H9 (cell line): Measurements from ENCODE around the gene SLC27A6. TPM values are rescaled to one million over a fixed set of nuclear protein-coding genes. Genes with fewer than 3 reads are reported as not detected.

Source experiments
- DNase-seq: peaks from one replicate; pipeline ENCODE4 v3.0.0-alpha.2; 2017
- H2AFZ ChIP-seq: one replicate; pipeline ENCODE4 v1.6.1; 2013; ENCODE audit warnings: mild to moderate bottlenecking, low read length, control low read depth, moderate library complexity
- H2AK5ac ChIP-seq: 2 replicates; pipeline ENCODE4 v1.6.1; 2013; ENCODE audit warnings: low read length, control low read depth, mixed read lengths; ENCODE audit not compliant: insufficient read length
- H2BK120ac ChIP-seq: one replicate; pipeline ENCODE4 v1.6.1; 2013; ENCODE audit warnings: low read depth, mild to moderate bottlenecking, low read length, control low read depth, inconsistent platforms; ENCODE audit not compliant: poor library complexity, severe bottlenecking
- H2BK12ac ChIP-seq: 2 replicates; pipeline ENCODE4 v1.6.1; 2013; ENCODE audit warnings: low read length, control low read depth, mixed read lengths, low read depth; ENCODE audit not compliant: insufficient read length
- H2BK15ac ChIP-seq: 2 replicates; pipeline ENCODE4 v1.6.1; 2013; ENCODE audit warnings: low read depth, low read length, control low read depth
- H2BK20ac ChIP-seq: one replicate; pipeline ENCODE4 v1.6.1; 2013; ENCODE audit warnings: low read depth, mild to moderate bottlenecking, low read length, control low read depth, inconsistent platforms; ENCODE audit not compliant: poor library complexity, severe bottlenecking
- H2BK5ac ChIP-seq: 2 replicates; pipeline ENCODE4 v1.6.1; 2013; ENCODE audit warnings: low read length, control low read depth, mixed read lengths; ENCODE audit not compliant: insufficient read length
- H3K14ac ChIP-seq: 2 replicates; pipeline ENCODE4 v1.6.1; 2013; ENCODE audit warnings: low read length, control low read depth; ENCODE audit not compliant: insufficient read depth
- H3K18ac ChIP-seq: 2 replicates; pipeline ENCODE4 v1.6.1; 2013; ENCODE audit warnings: low read depth, mild to moderate bottlenecking, mixed read lengths, low read length, control low read depth; ENCODE audit not compliant: insufficient read length
- H3K23ac ChIP-seq: 2 replicates; pipeline ENCODE4 v1.6.1; 2013; ENCODE audit warnings: low read length, control low read depth, mixed read lengths, low read depth; ENCODE audit not compliant: insufficient read length
- H3K23me2 ChIP-seq: 2 replicates; pipeline ENCODE4 v1.6.1; 2013; ENCODE audit warnings: low read depth, mild to moderate bottlenecking, mixed read lengths, low read length, control low read depth; ENCODE audit not compliant: insufficient read length, poor library complexity, severe bottlenecking
- H3K27ac ChIP-seq: 2 replicates; pipeline ENCODE4 v1.5.1; 2013; ENCODE audit warnings: low read length, control low read depth, mixed read lengths, low read depth; ENCODE audit not compliant: insufficient read length
- H3K27me3 ChIP-seq: 2 replicates; pipeline ENCODE4 v1.6.1; 2013; ENCODE audit warnings: low read length, control low read depth, inconsistent platforms; ENCODE audit not compliant: insufficient read depth
- H3K4ac ChIP-seq: 2 replicates; pipeline ENCODE4 v1.6.1; 2013; ENCODE audit warnings: low read depth, mild to moderate bottlenecking, control low read depth, inconsistent platforms, low read length, moderate library complexity
- H3K4me1 ChIP-seq: 2 replicates; pipeline ENCODE4 v1.6.1; 2013; ENCODE audit warnings: low read length, control low read depth, inconsistent platforms; ENCODE audit not compliant: insufficient read depth
- H3K4me2 ChIP-seq: 2 replicates; pipeline ENCODE4 v1.6.1; 2013; ENCODE audit warnings: low read length, control low read depth, mixed read lengths; ENCODE audit not compliant: insufficient read length, insufficient read depth
- H3K56ac ChIP-seq: 2 replicates; pipeline ENCODE4 v1.6.1; 2013; ENCODE audit warnings: low read depth, mild to moderate bottlenecking, mixed read lengths, low read length, control low read depth; ENCODE audit not compliant: insufficient read length
- H3K79me1 ChIP-seq: 2 replicates; pipeline ENCODE4 v1.6.1; 2013; ENCODE audit warnings: low read depth, mild to moderate bottlenecking, moderate library complexity, low read length, control low read depth, inconsistent platforms; ENCODE audit not compliant: insufficient read depth, poor library complexity, severe bottlenecking
- H3K79me2 ChIP-seq: 2 replicates; pipeline ENCODE4 v1.6.1; 2013; ENCODE audit warnings: low read length, control low read depth, inconsistent platforms; ENCODE audit not compliant: insufficient read depth
- H3K9ac ChIP-seq: 2 replicates; pipeline ENCODE4 v1.6.1; 2013; ENCODE audit warnings: low read length, control low read depth, mixed read lengths; ENCODE audit not compliant: insufficient read length; ENCODE audit errors: extremely low read depth
- H3K9me3 ChIP-seq: one replicate; pipeline ENCODE4 v1.6.1; 2013; ENCODE audit warnings: low read depth, low read length, inconsistent platforms; ENCODE audit not compliant: control insufficient read depth
- H3T11ph ChIP-seq: one replicate; pipeline ENCODE4 v1.6.1; 2013; ENCODE audit warnings: mild to moderate bottlenecking, low read length, control low read depth, inconsistent platforms
- H4K20me1 ChIP-seq: one replicate; pipeline ENCODE4 v1.6.1; 2013; ENCODE audit not compliant: control insufficient read depth, insufficient read length, insufficient read depth
- H4K5ac ChIP-seq: 2 replicates; pipeline ENCODE4 v1.6.1; 2013; ENCODE audit warnings: low read depth, mild to moderate bottlenecking, mixed read lengths, low read length, control low read depth; ENCODE audit not compliant: insufficient read length
- H4K8ac ChIP-seq: replicated peaks from 2 replicates; pipeline ENCODE4 v1.6.1; 2013; ENCODE audit warnings: low read length, control low read depth, mixed read lengths, low read depth; ENCODE audit not compliant: insufficient read length
- H4K91ac ChIP-seq: 2 replicates; pipeline ENCODE4 v1.6.1; 2013; ENCODE audit warnings: low read depth, mild to moderate bottlenecking, moderate library complexity, mixed read lengths, low read length, control low read depth; ENCODE audit not compliant: insufficient read length
- H3K27ac Mint-ChIP-seq, 3 experiments: 2 replicates in 2 of 3; 3 replicates in 1 of 3; pipeline ENCODE4 v1.8.0; 2020 to 2021; ENCODE audit warnings: mixed read lengths in 3 of 3, mild to moderate bottlenecking in 1 of 3, moderate library complexity in 1 of 3
- H3K27me3 Mint-ChIP-seq: 2 replicates; pipeline ENCODE4 v1.8.0; 2021; ENCODE audit warnings: low read depth, mild to moderate bottlenecking, moderate library complexity, mixed read lengths
- H3K36me3 Mint-ChIP-seq, 3 experiments: 2 replicates in 2 of 3; 3 replicates in 1 of 3; pipeline ENCODE4 v1.8.0; 2020 to 2021; ENCODE audit warnings: low read depth in 3 of 3, mixed read lengths in 3 of 3; ENCODE audit not compliant: insufficient read depth in 1 of 3
- H3K4me1 Mint-ChIP-seq, 2 experiments: 2 replicates each; pipeline ENCODE4 v1.8.0; 2020; ENCODE audit warnings: mixed read lengths in 2 of 2
- H3K4me3 Mint-ChIP-seq, 2 experiments: 2 replicates in 1 of 2; 3 replicates in 1 of 2; pipeline ENCODE4 v1.8.0; 2020 to 2021; ENCODE audit warnings: mild to moderate bottlenecking in 2 of 2, mixed read lengths in 2 of 2, moderate library complexity in 1 of 2
- H3K9me3 Mint-ChIP-seq, 2 experiments: 2 replicates in 1 of 2; 3 replicates in 1 of 2; pipeline ENCODE4 v1.8.0; 2020; ENCODE audit warnings: mild to moderate bottlenecking in 2 of 2, mixed read lengths in 2 of 2, moderate library complexity in 1 of 2
- WGBS: extraction: QIAGEN DNeasy Blood & Tissue Kit; methylation state at CpG from one replicate; pipeline ENCODE4 v1.1.7; 2013; ENCODE audit warnings: missing lambda C conversion rate, low lambda C conversion rate, mixed read lengths; ENCODE audit not compliant: insufficient read length; ENCODE audit errors: extremely low coverage; 5-methylcytosine and 5-hydroxymethylcytosine counted together
- total RNA-seq: library from RNA; stranded (reverse); gene quantifications from 2 replicates; pipeline ENCODE4 v1.2.1, GENCODE V29; 2021
- TF ChIP-seq, protein P1 (sequence below): fragments of 200-600 bp; sonication (generic); conservative IDR thresholded peaks from 3 replicates; pipeline ENCODE4 v1.8.0; 2021; ENCODE audit warnings: antibody characterized with exemption, mild to moderate bottlenecking

Gene SLC27A6
- total RNA-seq, 1 experiment from 2014 or later = 3.0 TPM

DNA sequence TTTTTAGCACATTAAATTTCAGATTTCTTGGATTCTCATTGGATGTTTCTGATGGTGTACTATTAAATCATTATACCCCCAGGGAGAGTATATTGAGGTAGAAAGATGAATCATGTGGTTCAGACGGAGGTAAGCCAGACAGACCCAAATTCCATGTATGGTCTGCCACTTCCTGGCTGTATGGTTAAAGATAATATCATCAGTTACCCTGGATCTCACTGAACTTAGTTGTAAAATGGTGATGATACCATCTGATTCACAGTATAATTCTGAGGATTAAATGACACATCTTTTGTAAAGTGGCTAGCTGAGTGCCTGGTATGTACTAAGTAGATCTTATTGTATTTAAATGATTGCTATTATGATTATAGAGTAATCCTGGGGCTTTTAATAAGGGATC lies 9.3 kb downstream of the SLC27A6 start:
- Histone ChIP-seq H3K23ac (no peak overlapping the region), H3K4ac (no peak overlapping the region)

More for the DNA sequence above, 9.3 kb downstream of the SLC27A6 start:
- Histone ChIP-seq H3K27me3 (no peaks in the 10 kb centered on the region), H3K23me2 (no peaks in the 10 kb centered on the region), H2BK20ac (no peak overlapping the region), H3K56ac (no peak overlapping the region), H4K91ac (no peak overlapping the region), H3K27ac (no peak overlapping the region), H4K20me1 (no peaks in the 10 kb centered on the region), H3K4me1 (no peaks in the 10 kb centered on the region), H2BK5ac (no peak overlapping the region), H2BK15ac (no peak overlapping the region), H3K14ac (no peak overlapping the region), H3K9me3 (no peaks in the 10 kb centered on the region), H3K9ac (no peak overlapping the region), H2BK120ac (no peak overlapping the region), H2AK5ac (no peak overlapping the region), H3K79me1 (no peaks in the 10 kb centered on the region), H2AFZ (no peak overlapping the region), H4K5ac (no peak overlapping the region), H2BK12ac (no peak overlapping the region), H4K8ac (no peak overlapping the region), H3T11ph (no peak overlapping the region), H3K79me2 (no peaks in the 10 kb centered on the region), H3K4me2 (no peak overlapping the region), H3K18ac (no peak overlapping the region)
- no CpG with 5 or more reads among the region's 1 CpG for WGBS
- Mint-ChIP-seq H3K9me3 (peaks cover 0 to 2% of the 10 kb centered on the region in 2 experiments; a peak in 2 of 5 replicates), H3K27ac (no peak overlapping the region), H3K27me3 (peaks cover 7% of the 10 kb centered on the region), H3K4me3 (no peak overlapping the region), H3K36me3 (peaks cover 0 to 6% (median 4%) of the 10 kb centered on the region in 3 experiments; a peak in 6 of 7 replicates), H3K4me1 (peaks cover 3 to 6% of the 10 kb centered on the region in 2 experiments)
- TF ChIP-seq, protein P1, sequence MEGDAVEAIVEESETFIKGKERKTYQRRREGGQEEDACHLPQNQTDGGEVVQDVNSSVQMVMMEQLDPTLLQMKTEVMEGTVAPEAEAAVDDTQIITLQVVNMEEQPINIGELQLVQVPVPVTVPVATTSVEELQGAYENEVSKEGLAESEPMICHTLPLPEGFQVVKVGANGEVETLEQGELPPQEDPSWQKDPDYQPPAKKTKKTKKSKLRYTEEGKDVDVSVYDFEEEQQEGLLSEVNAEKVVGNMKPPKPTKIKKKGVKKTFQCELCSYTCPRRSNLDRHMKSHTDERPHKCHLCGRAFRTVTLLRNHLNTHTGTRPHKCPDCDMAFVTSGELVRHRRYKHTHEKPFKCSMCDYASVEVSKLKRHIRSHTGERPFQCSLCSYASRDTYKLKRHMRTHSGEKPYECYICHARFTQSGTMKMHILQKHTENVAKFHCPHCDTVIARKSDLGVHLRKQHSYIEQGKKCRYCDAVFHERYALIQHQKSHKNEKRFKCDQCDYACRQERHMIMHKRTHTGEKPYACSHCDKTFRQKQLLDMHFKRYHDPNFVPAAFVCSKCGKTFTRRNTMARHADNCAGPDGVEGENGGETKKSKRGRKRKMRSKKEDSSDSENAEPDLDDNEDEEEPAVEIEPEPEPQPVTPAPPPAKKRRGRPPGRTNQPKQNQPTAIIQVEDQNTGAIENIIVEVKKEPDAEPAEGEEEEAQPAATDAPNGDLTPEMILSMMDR = no peak
- no peak for DNase-seq
